ENCODE data around the gene FXYD6.

- TF ChIP-seq POLR2AphosphoS5 (IDR thresholded peaks at IDR 0.05; ENCODE audit: borderline replicate concordance, low read depth, low read length): no peak
- no peak for TF ChIP-seq EZH2 (IDR thresholded peaks at IDR 0.05)
- TF ChIP-seq FOXP2 (optimal IDR thresholded peaks at IDR 0.05; ENCODE audit: control extremely low read depth, extremely low read length, insufficient read depth): no peak
Measured at GRCh38 chr11:117836077-117836960, 40.1 kb downstream of the FXYD6 start.
